ENCODE measurements around the gene DYNC2LI1.

Gene DYNC2LI1

GRCh38 chr2:43763091-43763490 lies 10.7 kb upstream of the DYNC2LI1 start:
- DNase-seq (ENCODE audit: low read depth in 2 of 2), result no peak

- no peak for DNase-seq (ENCODE audit: low read depth in 2 of 2)
Measured at GRCh38 chr2:43764086-43764705, 9.6 kb upstream of the DYNC2LI1 start.

GRCh38 chr2:43766006-43766405 lies 7.8 kb upstream of the DYNC2LI1 start:
- DNase-seq (ENCODE audit: low read depth in 2 of 2), result no peak

- DNase-seq (ENCODE audit: low read depth in 2 of 2), result no peak
Measured at GRCh38 chr2:43774617-43775016, 778 bp downstream of the DYNC2LI1 start.

DNA sequence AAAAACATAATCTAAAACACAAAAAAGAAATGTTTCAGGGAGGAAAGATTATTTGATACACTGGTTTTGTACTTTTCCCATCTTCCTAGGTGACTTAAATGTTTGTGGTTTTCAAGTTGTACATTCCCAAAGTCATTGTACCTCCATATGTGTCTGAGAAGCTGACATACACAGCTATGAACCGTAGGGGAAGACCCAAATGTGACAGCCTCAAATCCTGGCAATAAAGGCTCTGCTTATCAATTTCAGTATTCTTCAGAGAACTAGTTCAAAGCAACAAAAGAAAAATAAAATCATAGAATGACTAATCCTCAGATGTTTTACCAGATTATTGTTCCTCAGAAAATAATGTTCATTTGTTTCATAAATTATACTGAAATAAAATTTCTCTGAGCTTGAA lies 2.5 kb downstream of the DYNC2LI1 start:
- DNase-seq (ENCODE audit: low read depth in 2 of 2), result no peak

GRCh38 chr2:43777306-43777926 lies 3.6 kb downstream of the DYNC2LI1 start:
- no peak for DNase-seq (ENCODE audit: low read depth in 2 of 2)

DNA sequence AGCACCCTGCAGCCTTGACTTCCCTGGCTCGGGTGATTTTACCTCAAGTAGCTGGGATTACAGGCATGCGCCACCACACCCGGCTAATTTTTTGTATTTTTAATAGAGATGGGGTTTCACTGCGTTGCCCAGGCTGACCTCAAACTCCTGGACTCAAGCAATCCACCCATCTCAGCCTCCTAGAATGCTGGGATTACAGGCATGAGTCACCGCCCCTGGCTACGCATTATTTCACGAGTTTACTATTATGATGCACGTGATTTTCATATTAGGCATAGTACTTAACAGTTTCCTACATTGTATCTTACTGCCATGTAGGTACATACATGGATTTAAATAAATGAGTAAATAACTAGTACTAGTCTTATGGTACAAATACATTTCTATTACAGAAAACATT lies 4.4 kb downstream of the DYNC2LI1 start:
- DNase-seq (ENCODE audit: low read depth in 2 of 2), result no peak

DNA sequence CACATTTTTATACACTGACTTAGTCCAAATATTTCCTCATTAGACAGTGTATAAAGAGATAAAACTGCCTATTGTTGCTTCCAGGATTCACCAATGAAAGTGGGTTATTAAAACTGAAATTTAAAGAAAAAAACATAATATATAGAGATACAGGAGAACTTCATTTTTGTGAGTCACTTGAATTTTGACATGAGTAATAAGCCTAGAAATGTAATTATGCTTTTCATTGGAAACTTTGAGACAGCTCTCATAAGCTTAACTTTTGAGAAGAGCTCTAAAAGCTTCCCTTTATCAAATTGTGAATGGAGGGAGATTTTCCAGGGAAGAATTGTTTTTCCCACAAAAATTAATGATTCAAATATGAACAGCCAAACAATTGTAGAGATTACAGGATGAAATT lies 14.1 kb downstream of the DYNC2LI1 start:
- no peak for DNase-seq (ENCODE audit: low read depth in 2 of 2)

- no peak for DNase-seq (ENCODE audit: low read depth in 2 of 2)
Measured at GRCh38 chr2:43788646-43789045, 14.8 kb downstream of the DYNC2LI1 start.

DNA sequence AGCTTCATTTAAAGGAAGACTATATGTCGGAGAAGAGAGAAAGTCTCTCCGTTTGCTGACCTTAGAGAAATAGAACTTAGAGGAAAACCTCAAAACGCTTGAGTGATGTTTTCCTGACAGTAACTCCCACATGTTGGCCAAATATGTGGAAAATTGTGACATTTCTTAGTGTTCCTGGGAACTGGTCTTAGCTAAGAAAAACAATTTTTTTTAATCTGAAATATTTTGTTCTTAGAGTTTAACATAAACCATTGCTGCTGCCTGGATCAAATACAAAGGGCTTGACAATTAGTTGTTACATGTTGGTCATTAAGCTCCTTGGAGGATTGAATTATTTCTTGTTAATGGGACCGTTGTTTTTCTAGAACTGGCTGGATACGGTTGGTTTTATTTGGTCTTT lies 16.3 kb downstream of the DYNC2LI1 start:
- no peak for DNase-seq (ENCODE audit: low read depth in 2 of 2)

DNA sequence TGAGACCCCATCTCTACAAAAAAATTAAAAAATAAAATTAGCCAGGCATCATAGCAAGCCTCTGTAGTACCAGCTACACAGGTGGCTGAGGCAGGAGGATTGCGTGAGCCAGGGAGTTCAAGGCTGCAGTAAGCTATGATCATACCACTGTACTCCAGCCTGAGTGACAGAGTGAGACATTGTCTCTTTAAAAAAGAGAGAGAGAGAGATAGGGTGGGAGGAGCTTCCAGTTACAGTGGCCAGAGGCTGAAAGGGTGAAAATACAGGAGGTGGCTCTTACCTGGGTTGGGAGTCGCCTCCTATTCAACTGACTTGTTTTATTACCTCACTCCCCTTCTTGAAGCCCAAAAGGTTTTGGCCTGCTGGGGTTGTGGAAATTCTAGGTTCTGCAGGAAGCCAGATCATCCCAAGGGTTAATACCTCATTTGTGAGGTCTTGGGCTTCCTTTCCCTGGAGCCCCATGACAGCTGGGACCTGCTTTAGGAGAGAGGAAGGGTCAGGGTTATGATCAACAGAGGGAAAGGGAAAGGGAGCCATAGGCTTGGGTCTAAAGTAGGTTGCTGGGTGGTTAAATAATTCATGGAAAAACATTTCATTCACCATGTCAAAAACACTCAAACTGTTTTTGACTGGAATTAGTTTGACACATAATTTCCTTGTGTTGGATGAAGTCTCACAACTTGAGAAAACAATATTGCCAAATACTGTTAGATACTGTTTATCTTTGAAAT lies 17.4 kb downstream of the DYNC2LI1 start:
- DNase-seq (ENCODE audit: low read depth in 2 of 2), result no peak

- no peak for DNase-seq (ENCODE audit: low read depth in 2 of 2)
Measured at GRCh38 chr2:43792653-43793052, 18.8 kb downstream of the DYNC2LI1 start.

DNA sequence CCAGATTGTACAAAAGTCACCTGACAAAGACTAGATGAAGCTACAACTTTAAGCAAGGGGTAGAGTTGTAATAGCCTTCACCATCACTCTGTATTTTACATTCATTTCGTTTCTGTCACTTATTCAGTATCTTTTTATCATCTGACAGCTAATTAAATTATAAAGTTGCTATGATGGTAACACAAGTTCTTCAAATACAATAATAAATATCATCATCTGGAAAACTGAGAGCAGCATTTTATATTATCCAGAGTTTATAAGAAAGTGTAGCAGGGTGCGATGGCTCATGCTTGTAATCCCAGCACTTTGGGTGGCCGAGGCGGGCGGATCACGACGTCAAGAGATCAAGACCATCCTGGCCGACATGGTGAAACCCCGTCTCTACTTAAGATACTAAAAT lies 21.1 kb downstream of the DYNC2LI1 start:
- DNase-seq (ENCODE audit: low read depth in 2 of 2), result no peak

GRCh38 chr2:43796206-43796605 lies 22.4 kb downstream of the DYNC2LI1 start:
- DNase-seq (ENCODE audit: low read depth in 2 of 2), result no peak

GRCh38 chr2:43798300-43798699 lies 24.5 kb downstream of the DYNC2LI1 start:
- no peak for DNase-seq (ENCODE audit: low read depth in 2 of 2)

- no peak for DNase-seq (ENCODE audit: low read depth in 2 of 2)
Measured at GRCh38 chr2:43800894-43801293, 27.1 kb downstream of the DYNC2LI1 start.

DNA sequence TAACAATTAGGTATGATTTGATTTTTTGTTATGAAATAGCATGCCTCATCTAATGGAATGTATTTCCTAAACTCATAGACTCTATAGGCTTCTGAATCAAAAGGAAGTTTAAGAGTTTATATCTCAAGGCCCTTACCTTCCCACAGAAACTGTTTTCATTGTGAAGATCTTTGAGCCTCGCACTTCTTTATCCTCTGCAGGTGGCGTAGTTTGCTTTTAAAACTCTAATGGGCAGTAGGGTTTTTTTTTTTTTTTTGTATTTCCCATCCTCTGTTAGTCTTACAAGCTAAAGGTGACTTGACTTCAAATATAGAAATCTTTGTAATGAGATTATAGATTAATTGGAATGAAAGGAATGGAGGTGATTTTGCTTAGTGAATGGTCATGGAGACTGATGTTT lies 28.3 kb downstream of the DYNC2LI1 start:
- no peak for DNase-seq (ENCODE audit: low read depth in 2 of 2)

DNA sequence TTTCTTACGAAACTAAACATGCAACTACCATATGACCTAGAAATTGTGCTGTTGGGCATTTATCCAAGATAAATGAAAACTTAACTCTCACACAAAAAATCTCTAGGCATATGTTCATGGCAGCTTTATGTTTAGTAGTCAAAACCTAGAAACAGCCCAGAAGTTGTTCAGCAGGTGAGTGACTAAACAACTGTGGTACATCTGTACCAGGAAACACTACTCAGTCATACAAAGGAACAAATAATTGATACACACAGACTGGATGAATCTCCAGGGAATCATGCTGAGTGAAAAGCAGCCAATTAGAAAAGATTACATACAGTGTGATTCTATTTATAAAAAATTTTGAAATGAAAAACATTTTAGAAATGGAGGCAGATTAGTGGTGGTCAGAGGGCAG lies 29.3 kb downstream of the DYNC2LI1 start:
- no peak for DNase-seq (ENCODE audit: low read depth in 2 of 2)

DNA sequence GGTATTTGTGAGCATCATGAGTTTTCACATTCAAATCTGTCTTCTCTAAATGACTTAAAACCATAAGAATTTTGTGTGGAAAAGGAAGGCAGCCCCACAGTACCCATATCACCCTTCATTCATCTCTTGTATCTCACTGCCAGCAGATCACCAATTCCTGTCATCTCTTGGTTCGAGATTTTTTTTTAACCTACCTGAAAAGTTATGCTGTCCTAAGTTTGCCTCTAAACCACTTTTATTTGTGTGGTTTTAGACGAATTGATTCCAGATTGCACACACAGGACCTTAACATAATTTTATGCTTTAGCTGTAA lies 32.8 kb downstream of the DYNC2LI1 start:
- DNase-seq (ENCODE audit: low read depth in 2 of 2), result no peak

- no peak for DNase-seq (ENCODE audit: low read depth in 2 of 2)
Measured at GRCh38 chr2:43810452-43810851, 36.6 kb downstream of the DYNC2LI1 start.

DNA sequence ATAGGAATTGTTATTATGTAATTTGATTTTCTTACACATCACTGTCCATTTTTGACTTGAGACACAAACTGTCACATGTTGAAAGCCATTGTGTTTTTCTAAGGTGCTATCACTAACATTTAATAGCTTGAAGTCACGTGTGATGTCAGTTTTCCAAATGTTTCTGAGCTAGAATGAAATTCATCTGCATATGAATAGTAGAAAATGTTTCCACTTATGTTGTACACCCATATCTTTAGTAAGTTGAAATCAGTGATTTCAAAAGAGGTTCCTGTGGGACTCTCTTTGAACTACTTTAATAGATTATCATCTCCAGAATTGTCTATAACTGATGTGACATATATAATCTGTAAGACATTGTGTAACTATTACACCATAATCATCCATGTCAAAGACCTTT lies 37.0 kb downstream of the DYNC2LI1 start:
- no peak for DNase-seq (ENCODE audit: low read depth in 2 of 2)

- DNase-seq (ENCODE audit: low read depth in 2 of 2), result no peak
Measured at GRCh38 chr2:43812006-43812405, 38.2 kb downstream of the DYNC2LI1 start.

GRCh38 chr2:43812947-43813346 lies 39.1 kb downstream of the DYNC2LI1 start:
- DNase-seq (ENCODE audit: low read depth in 2 of 2), result no peak

DNA sequence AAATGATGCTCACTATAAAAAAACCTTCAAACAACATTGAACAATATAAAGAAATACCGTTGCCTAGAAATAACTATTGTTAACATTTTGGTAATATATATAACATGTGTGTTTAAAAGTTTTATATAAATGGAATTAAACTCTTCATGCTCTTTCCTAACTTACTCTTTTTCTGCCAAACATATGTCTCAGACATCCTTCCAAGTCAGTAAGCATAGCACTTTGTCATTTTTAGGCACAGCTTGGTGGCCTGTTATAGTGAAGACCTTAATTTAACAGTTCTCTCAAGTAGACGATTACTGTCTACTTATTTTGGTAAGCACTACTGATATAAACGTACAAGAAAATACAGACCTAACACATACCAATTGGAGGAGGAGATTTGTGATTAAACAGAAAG lies 40.9 kb downstream of the DYNC2LI1 start:
- DNase-seq (ENCODE audit: low read depth in 2 of 2), result no peak

Measured in stimulated activated CD8-positive, alpha-beta memory T cell treated with anti-CD3 and anti-CD28 coated beads, Interleukin-7, amount 100 ng/mL, for 1 hour (primary cell).